ENCODE measurements around the gene TINAGL1.

- TF ChIP-seq EZH2 (IDR thresholded peaks at IDR 0.05; ENCODE audit: insufficient read depth, low read length) (no peak), CTCF (IDR thresholded peaks at IDR 0.05; ENCODE audit: insufficient read depth, low read depth, low read length) (no peak)
These were observed 15.9 kb upstream of the TINAGL1 start for GRCh38 chr1:31560394-31560793.

Data from astrocyte (in vitro differentiated cells and primary cell).